Hepatocyte (in vitro differentiated cells): ENCODE measurements around the gene ANO10. TPM values are rescaled to one million over a fixed set of nuclear protein-coding genes. Genes with fewer than 3 reads are reported as not detected.

Source experiments
- DNase-seq: peaks from one replicate; pipeline ENCODE4 v3.0.0-alpha.2; 2016; ENCODE audit warnings: low spot score
- H2AFZ ChIP-seq: fragments of 200-600 bp; sonication (generic); 2 replicates; pipeline ENCODE4 v1.6.0; 2016; ENCODE audit warnings: antibody characterized with exemption, mild to moderate bottlenecking
- H3K27ac ChIP-seq: fragments of 200-600 bp; sonication (generic); 2 replicates; pipeline ENCODE4 v1.5.1; 2016; ENCODE audit warnings: mild to moderate bottlenecking
- H3K27me3 ChIP-seq: fragments of 200-600 bp; sonication (generic); 2 replicates; pipeline ENCODE4 v1.6.1; 2016
- H3K36me3 ChIP-seq: fragments of 200-600 bp; sonication (generic); replicated peaks from 2 replicates; pipeline ENCODE4 v1.5.1; 2016; ENCODE audit warnings: low read depth; ENCODE audit not compliant: insufficient read depth
- H3K4me1 ChIP-seq: fragments of 200-600 bp; sonication (generic); 2 replicates; pipeline ENCODE4 v1.5.1; 2016; ENCODE audit warnings: mild to moderate bottlenecking, moderate library complexity; ENCODE audit not compliant: insufficient read depth
- H3K4me2 ChIP-seq: fragments of 200-600 bp; sonication (generic); 2 replicates; pipeline ENCODE4 v1.6.0; 2016
- H3K4me3 ChIP-seq: fragments of 200-600 bp; sonication (generic); 2 replicates; pipeline ENCODE4 v1.5.1; 2016; ENCODE audit warnings: mild to moderate bottlenecking
- H3K79me2 ChIP-seq: fragments of 200-600 bp; sonication (generic); 2 replicates; pipeline ENCODE4 v1.6.0; 2017; ENCODE audit warnings: mild to moderate bottlenecking
- H3K9me2 ChIP-seq: fragments of 200-600 bp; sonication (generic); replicated peaks from 2 replicates; pipeline ENCODE4 v1.6.0; 2017; ENCODE audit warnings: mild to moderate bottlenecking; ENCODE audit not compliant: insufficient read depth
- H3K9me3 ChIP-seq: fragments of 200-600 bp; sonication (generic); 2 replicates; pipeline ENCODE4 v1.5.1; 2016; ENCODE audit warnings: low read depth, mild to moderate bottlenecking
- H4K20me1 ChIP-seq: fragments of 200-600 bp; sonication (generic); 2 replicates; pipeline ENCODE4 v1.6.0; 2016; ENCODE audit warnings: mild to moderate bottlenecking; ENCODE audit not compliant: insufficient read depth, poor library complexity, severe bottlenecking
- EZH2 ChIP-seq: fragments of 200-600 bp; sonication (generic); IDR thresholded peaks from 2 replicates; pipeline ENCODE4 v1.6.1; 2016; ENCODE audit warnings: antibody characterized with exemption, mild to moderate bottlenecking, borderline replicate concordance
- EZH2phosphoT487 ChIP-seq: fragments of 200-600 bp; sonication (generic); IDR thresholded peaks from one replicate; pipeline ENCODE4 v1.6.1; 2018; ENCODE audit warnings: antibody characterized with exemption, mild to moderate bottlenecking, low read depth, moderate library complexity; ENCODE audit not compliant: unreplicated experiment, severe bottlenecking
- WGBS: methylation state at CpG from one replicate; pipeline ENCODE4 v1.1.6; 2016; ENCODE audit warnings: low lambda C conversion rate; ENCODE audit errors: missing lambda C conversion rate; 5-methylcytosine and 5-hydroxymethylcytosine counted together
- polyA plus RNA-seq: library from polyadenylated mRNA; unstranded; fragments of >200 nt; fragmentation: Nextera tagmentation; extraction: Ambion mirVana; gene quantifications from 2 replicates; pipeline ENCODE4 v1.2.1, GENCODE V29; 2016
- total RNA-seq: library from RNA; depleted of rRNA; stranded (reverse); fragments of >200 nt; gene quantifications from 2 replicates; pipeline ENCODE4 v1.2.3, GENCODE V29; 2014
- TF ChIP-seq, protein P1 (sequence below): fragments of 200-600 bp; sonication (generic); IDR thresholded peaks from 2 replicates; pipeline ENCODE4 v1.5.1; 2016; ENCODE audit warnings: antibody characterized with exemption, mild to moderate bottlenecking; ENCODE audit not compliant: poor library complexity

Gene ANO10
- total and polyA plus RNA-seq, 2 experiments from 2014 or later, result 28.5 to 33.5 TPM

DNA sequence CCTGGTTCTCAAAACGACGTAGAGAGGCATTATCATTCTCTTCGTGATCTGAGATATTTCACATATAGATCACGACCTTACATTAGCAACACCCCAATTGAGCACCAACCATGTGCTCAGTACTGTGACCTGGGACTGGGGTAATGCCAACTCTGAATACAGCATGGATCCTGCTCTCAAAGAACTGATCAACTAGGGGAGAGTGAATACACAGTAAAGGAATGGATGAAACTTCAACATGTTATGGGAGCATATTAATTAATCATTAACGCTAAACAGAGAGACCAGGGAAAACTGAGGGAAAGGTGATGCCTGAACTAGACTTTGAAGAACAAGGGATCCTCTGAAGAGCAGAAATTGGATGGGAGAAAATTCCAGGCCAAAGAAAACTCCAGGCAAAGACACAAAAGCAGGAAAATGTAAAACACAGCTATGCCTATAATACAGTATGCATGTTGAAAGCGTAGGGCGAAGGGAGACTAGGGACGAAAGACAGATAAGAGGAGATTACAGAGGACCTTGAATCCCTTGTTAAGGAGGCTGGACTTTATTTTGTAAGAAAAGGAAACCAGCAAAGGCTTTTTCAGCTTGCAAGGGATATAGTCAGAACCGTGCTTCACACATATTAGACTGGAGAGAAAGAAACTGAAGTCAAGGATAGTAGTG is 105.7 kb downstream of the ANO10 start:
- WGBS, result 71% methylated on average over 9 of the region's 9 CpGs
- no peak overlapping the region for H3K4me3 ChIP-seq

DNA sequence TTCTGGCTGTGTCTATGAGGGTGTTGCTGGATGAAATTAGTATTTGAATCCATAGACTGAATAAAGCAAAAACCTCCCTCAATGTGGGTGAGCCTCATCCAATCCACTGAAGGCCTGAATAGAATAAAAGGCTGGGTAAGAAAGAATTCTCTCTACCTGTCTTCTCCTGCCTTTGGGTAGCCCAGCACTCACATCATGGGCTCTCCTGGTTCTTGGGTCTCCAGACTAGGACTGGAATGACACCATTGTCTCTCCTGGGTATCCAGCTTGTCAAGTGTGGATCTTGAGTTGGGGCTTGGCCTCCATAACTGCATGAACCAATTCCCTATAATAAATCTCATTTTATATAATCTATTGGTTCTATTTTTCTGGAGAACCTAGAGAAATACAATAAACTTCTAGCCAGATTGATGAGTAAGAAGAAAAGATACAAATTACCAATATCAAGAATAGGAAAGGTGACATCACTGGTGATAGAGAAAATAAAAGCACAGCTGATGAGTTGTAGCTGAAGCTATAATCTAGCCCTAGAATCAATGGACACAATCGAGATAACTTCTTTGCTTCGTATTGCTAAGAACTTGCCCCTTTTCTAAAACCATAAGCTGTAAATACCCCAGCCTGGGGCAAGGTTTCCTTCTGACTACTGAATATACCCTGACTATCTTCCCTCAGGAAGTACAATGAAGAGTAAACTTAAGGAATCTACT is 106.4 kb downstream of the ANO10 start:
- Histone ChIP-seq H3K4me3 (no peak overlapping the region), H3K9me3 (no peaks in the 10 kb centered on the region), H3K36me3 (no peaks in the 10 kb centered on the region), H3K4me1 (peaks cover 19% of the 10 kb centered on the region), H3K9me2 (no peaks in the 10 kb centered on the region), H3K27ac (peak overlapping the region; percentile 64), H3K4me2 (peak overlapping the region; percentile 52), H3K27me3 (no peaks in the 10 kb centered on the region), H3K79me2 (no peaks in the 10 kb centered on the region), H2AFZ (no peak overlapping the region), H4K20me1 (no peaks in the 10 kb centered on the region)
- TF ChIP-seq, protein P1, sequence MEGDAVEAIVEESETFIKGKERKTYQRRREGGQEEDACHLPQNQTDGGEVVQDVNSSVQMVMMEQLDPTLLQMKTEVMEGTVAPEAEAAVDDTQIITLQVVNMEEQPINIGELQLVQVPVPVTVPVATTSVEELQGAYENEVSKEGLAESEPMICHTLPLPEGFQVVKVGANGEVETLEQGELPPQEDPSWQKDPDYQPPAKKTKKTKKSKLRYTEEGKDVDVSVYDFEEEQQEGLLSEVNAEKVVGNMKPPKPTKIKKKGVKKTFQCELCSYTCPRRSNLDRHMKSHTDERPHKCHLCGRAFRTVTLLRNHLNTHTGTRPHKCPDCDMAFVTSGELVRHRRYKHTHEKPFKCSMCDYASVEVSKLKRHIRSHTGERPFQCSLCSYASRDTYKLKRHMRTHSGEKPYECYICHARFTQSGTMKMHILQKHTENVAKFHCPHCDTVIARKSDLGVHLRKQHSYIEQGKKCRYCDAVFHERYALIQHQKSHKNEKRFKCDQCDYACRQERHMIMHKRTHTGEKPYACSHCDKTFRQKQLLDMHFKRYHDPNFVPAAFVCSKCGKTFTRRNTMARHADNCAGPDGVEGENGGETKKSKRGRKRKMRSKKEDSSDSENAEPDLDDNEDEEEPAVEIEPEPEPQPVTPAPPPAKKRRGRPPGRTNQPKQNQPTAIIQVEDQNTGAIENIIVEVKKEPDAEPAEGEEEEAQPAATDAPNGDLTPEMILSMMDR, result no peak
- TF ChIP-seq EZH2 (no peak), EZH2phosphoT487 (no peak)
- no peak for DNase-seq
- WGBS, result 90% methylated on average over 2 of the region's 2 CpGs

More for the DNA sequence above, 105.7 kb downstream of the ANO10 start:
- Histone ChIP-seq H3K4me1 (peaks cover 19% of the 10 kb centered on the region), H3K4me2 (peak overlapping the region; percentile 52), H4K20me1 (no peaks in the 10 kb centered on the region), H3K9me3 (no peaks in the 10 kb centered on the region), H3K9me2 (no peaks in the 10 kb centered on the region), H3K36me3 (no peaks in the 10 kb centered on the region), H3K27ac (peak overlapping the region; percentile 64), H2AFZ (no peak overlapping the region), H3K27me3 (no peaks in the 10 kb centered on the region), H3K79me2 (no peaks in the 10 kb centered on the region)
- DNase-seq, result peak; percentile 18
- no peak for TF ChIP-seq EZH2
- TF ChIP-seq EZH2phosphoT487, result no peak
- TF ChIP-seq, protein P1, result no peak

DNA sequence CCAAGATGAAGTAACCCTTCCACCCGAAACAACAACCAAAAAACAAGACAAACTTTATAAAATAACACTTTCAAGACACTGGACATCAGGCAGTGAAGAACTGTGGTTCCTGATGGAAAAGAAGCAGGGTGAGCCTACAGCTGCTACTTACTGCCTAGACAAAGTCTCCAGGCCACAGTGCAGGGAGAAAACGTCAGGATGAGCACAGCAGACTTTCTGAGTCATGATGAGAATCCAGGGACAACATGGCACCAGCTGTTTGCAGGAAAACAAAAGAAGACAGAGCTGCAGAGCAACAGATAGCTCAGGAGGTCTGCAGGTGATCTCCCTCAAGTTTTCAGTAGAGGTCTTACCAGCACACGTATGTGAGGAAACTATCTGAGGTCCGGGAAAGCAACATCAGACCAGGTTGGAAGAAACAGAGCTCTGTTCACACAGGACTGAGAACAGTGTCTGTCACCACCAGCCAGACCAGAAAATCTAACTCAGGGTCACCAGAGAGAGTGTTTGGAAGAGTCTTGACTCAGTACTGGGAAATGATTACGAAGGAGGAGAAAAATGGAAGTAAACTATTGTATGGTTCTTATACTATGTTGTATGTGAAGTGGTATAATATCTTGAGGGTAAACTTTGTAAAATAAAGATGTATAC is 108.9 kb downstream of the ANO10 start:
- Histone ChIP-seq H3K9me3 (no peaks in the 10 kb centered on the region), H3K36me3 (no peaks in the 10 kb centered on the region), H3K4me2 (no peak overlapping the region), H3K27ac (no peak overlapping the region), H4K20me1 (no peaks in the 10 kb centered on the region), H2AFZ (no peak overlapping the region), H3K79me2 (no peaks in the 10 kb centered on the region), H3K4me1 (peaks cover 19% of the 10 kb centered on the region), H3K9me2 (no peaks in the 10 kb centered on the region), H3K4me3 (no peak overlapping the region), H3K27me3 (no peaks in the 10 kb centered on the region)
- DNase-seq, result no peak
- no peak for TF ChIP-seq EZH2
- TF ChIP-seq EZH2phosphoT487, result no peak
- TF ChIP-seq, protein P1, result no peak
- 82% methylated on average over 5 of the region's 5 CpGs for WGBS
